Fibroblast of skin of right biceps (primary cell): ENCODE measurements around the gene CHD1L.
"Not testable (repeated sequence)": the region's sequence is repeated elsewhere in the genome, so short reads cannot be mapped to it uniquely, and the experiment has no call there.

ENCODE experiments used
- DNase-seq: peaks from one replicate; pipeline ENCODE4 v3.0.0-alpha.2; 2013

Gene CHD1L

GRCh38 chr1:147242449-147243227, at the start of gene CHD1L:
TSS of gene CHD1L (plus strand) at chr1:147242684. CDS start at chr1:147242704, 20 bp downstream.
- DNase-seq = peak; percentile 94

- DNase-seq = not testable (repeated sequence)
These were observed 45.2 kb upstream of the CHD1L start for GRCh38 chr1:147197324-147197723.

GRCh38 chr1:147201276-147201675, 41.2 kb upstream of the CHD1L start:
- peak; percentile 13 for DNase-seq

- DNase-seq = no peak
These were observed 40.7 kb upstream of the CHD1L start for GRCh38 chr1:147201786-147202185.

- DNase-seq = peak; percentile 8
These were observed 39.9 kb upstream of the CHD1L start for GRCh38 chr1:147202576-147202975.

GRCh38 chr1:147204080-147204479, 38.4 kb upstream of the CHD1L start:
- DNase-seq = no peak

GRCh38 chr1:147207192-147207591, 35.3 kb upstream of the CHD1L start:
- no peak for DNase-seq

GRCh38 chr1:147208619-147209018, 33.9 kb upstream of the CHD1L start:
- DNase-seq = no peak

- no peak for DNase-seq
These were observed 32.4 kb upstream of the CHD1L start for GRCh38 chr1:147209825-147210821.

GRCh38 chr1:147210987-147211386, 31.5 kb upstream of the CHD1L start:
- no peak for DNase-seq

GRCh38 chr1:147211577-147211976, 30.9 kb upstream of the CHD1L start:
- no peak for DNase-seq

- DNase-seq = no peak
These were observed 29.2 kb upstream of the CHD1L start for GRCh38 chr1:147213271-147213670.

- no peak for DNase-seq
These were observed 28.2 kb upstream of the CHD1L start for GRCh38 chr1:147214325-147214724.

GRCh38 chr1:147214842-147215539, 27.5 kb upstream of the CHD1L start:
- peak; percentile 26 for DNase-seq

GRCh38 chr1:147215540-147215916, 27.0 kb upstream of the CHD1L start:
- DNase-seq = no peak

- DNase-seq = no peak
These were observed 26.4 kb upstream of the CHD1L start for GRCh38 chr1:147216124-147216523.

- no peak for DNase-seq
These were observed 25.3 kb upstream of the CHD1L start for GRCh38 chr1:147217141-147217540.

GRCh38 chr1:147218606-147219005, 23.9 kb upstream of the CHD1L start:
- no peak for DNase-seq

GRCh38 chr1:147223740-147224615, 18.5 kb upstream of the CHD1L start:
- no peak for DNase-seq

GRCh38 chr1:147225193-147225730, 17.2 kb upstream of the CHD1L start, which contains the start of gene FMO5:
TSS of gene FMO5 (minus strand) at chr1:147225339. CDS start at chr1:147225029, 310 bp downstream.
- peak; percentile 47 for DNase-seq

- not testable (repeated sequence) for DNase-seq
These were observed 11.5 kb upstream of the CHD1L start for GRCh38 chr1:147231032-147231431.

- not testable (repeated sequence) for DNase-seq
These were observed 8.6 kb upstream of the CHD1L start for GRCh38 chr1:147233903-147234302.
